Activated CD4-positive, alpha-beta T cell treated with anti-CD3 and anti-CD28 coated beads for 36 hours (primary cell): Measurements from ENCODE around the gene DGKD. TPM values are rescaled to one million over a fixed set of nuclear protein-coding genes. Genes with fewer than 3 reads are reported as not detected.

Experiments used
- ATAC-seq: fragments of 200-7000 bp; cut with Tn5 transposase; one replicate; pipeline ENCODE4 v1.10.0; 2021; ENCODE audit warnings: mild to moderate bottlenecking, moderate library complexity
- CTCF ChIA-PET: fragments of 350-600 bp; sonication (Branson Sonifier 250); formaldehyde crosslinking; loops from one replicate; lab custom pipeline; 2021; ENCODE audit warnings: antibody characterized with exemption; lab: Charles Lee
- POLR2A ChIA-PET: fragments of 350-600 bp; sonication (Branson Sonifier 250); formaldehyde crosslinking; loops from one replicate; lab custom pipeline; 2021; ENCODE audit warnings: antibody characterized with exemption, inconsistent platforms; lab: Charles Lee
- DNase-seq: peaks from one replicate; pipeline ENCODE4 v3.0.0-alpha.2; 2020
- H3K27ac Mint-ChIP-seq: one replicate; pipeline ENCODE4 v1.8.0; 2021; ENCODE audit warnings: mixed read lengths
- H3K27me3 Mint-ChIP-seq: one replicate; pipeline ENCODE4 v1.8.0; 2021; ENCODE audit warnings: mixed read lengths
- H3K36me3 Mint-ChIP-seq: one replicate; pipeline ENCODE4 v1.8.0; 2021; ENCODE audit warnings: low read depth, mixed read lengths
- H3K4me1 Mint-ChIP-seq: one replicate; pipeline ENCODE4 v1.8.0; 2021; ENCODE audit warnings: mixed read lengths
- H3K4me3 Mint-ChIP-seq: one replicate; pipeline ENCODE4 v1.8.0; 2021; ENCODE audit warnings: mild to moderate bottlenecking, moderate library complexity, mixed read lengths
- H3K9me3 Mint-ChIP-seq: one replicate; pipeline ENCODE4 v1.8.0; 2021; ENCODE audit warnings: low read depth, mixed read lengths
- intact Hi-C, 2 experiments: fragments of 100-400 bp; cut with DNase I in 1 of 2; cut with micrococcal nuclease in 1 of 2; formaldehyde crosslinking; loops; one replicate each; pipeline versions ENCODE4 v1.14.2 to v1.15.1; 2022 to 2024; cut with DNase I, micrococcal nuclease
- total RNA-seq, 2 experiments: library from RNA; stranded (reverse); gene quantifications; one replicate each; pipeline ENCODE4 v1.2.3, GENCODE V29; 2021

DGKD gene
- total RNA-seq, 2 experiments from 2014 or later: 57.0 to 62.6 TPM

DNA sequence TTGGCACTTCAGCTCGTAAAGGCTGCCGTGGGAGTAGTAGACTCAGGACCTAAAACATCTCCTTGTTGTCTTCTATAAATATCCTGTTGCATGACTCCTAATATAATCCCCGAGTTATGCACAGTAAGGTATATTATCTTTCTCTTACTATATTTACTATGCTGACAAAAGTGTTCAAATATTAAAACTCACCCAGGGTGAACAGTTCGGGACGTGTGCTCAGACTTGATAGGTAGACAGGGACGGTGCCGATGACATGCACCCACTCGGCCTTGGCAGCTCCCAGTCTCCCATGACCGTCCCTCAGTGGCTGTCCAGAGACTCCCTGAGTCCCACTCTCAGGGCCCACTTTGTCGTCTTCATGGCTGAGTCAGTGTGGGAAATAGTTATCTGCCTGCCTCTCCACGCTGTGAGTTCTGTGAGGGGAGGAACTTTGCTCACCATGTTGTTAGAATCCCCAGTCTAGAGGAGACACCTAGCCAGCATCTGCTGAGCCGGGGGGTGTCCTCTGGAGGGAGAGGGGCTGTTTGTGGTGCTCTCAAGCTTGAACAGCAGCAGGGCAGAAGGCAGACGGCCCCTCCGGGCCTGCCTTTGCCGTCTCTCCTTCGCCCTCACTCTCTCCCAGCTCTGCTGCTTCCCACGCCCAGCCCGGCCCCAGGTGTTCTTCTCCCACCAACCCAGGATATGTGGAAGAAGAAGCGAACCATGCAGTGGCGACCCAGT, 75.0 kb downstream of the DGKD start:
- Mint-ChIP-seq H3K4me1 (peaks cover 60% of the 10 kb centered on the region), H3K9me3 (peaks cover 12% of the 10 kb centered on the region)
- ATAC-seq: no peak

DNA sequence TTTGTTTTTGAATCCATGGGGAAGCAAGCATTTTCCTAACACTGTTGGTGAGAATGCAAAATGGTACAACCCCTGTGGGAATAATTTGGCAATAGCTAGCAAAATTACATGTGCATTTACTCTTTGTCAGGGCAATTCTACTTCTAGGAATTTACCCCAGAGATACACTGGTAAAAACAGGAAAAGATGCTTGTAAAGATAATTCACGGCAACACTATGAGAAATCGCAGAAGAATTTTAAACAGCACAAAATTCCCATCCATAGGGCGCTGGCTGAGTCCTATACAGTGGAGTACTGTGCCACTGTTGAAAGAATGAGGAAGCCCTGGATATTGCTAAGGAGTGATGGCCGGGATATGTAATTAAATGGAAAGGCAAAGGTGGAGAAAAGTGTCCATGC, 75.8 kb downstream of the DGKD start:
- H3K4me1 Mint-ChIP-seq: peaks cover 56% of the 10 kb centered on the region

More for the DNA sequence above, 75.0 kb downstream of the DGKD start:
- POLR2A ChIA-PET: no interaction called here
- Mint-ChIP-seq H3K4me3 (no peak overlapping the region), H3K27ac (no peak overlapping the region), H3K36me3 (peaks cover 30% of the 10 kb centered on the region), H3K27me3 (no peaks in the 10 kb centered on the region)
- DNase-seq: no peak
- intact Hi-C loops: no loop called here
- CTCF ChIA-PET: interaction anchor here (0.6 to 3.7 kb wide), 6 partner anchors 10 to 188 kb away, joined by 3 to 16 read pairs (median 7); no protein-coding TSS in a partner anchor

DNA sequence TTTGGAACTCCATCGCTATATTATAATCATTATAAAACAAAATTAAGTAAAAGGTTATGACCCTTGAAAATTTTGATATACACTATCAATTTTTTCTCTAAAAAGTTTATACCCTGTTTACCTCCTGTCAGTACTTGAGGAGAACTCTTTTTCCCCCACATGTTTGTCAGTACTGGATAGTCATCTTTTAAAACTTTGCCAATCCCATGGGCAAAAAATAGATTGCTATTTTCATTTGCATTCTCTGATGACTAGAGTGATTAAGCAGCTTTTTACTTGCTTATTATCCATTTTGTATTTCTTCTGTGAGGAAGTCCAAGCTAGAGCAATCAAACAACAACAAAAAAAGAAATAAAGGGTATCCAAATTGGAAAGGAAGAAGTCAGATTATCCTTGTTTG, 76.4 kb downstream of the DGKD start:
- no peak for DNase-seq
- ChIA-PET POLR2A (no interaction called here), CTCF (interaction anchor here (1.4 to 2.1 kb wide), 3 partner anchors 11 to 26 kb away, joined by 4 to 8 read pairs (median 6); no protein-coding TSS in a partner anchor)
- no peak for ATAC-seq
- Mint-ChIP-seq H3K9me3 (peaks cover 12% of the 10 kb centered on the region), H3K4me3 (no peak overlapping the region), H3K27ac (no peak overlapping the region), H3K4me1 (peaks cover 53% of the 10 kb centered on the region), H3K36me3 (peaks cover 29% of the 10 kb centered on the region), H3K27me3 (no peaks in the 10 kb centered on the region)
- intact Hi-C loops: no loop called here

More for the DNA sequence above, 75.8 kb downstream of the DGKD start:
- Mint-ChIP-seq H3K36me3 (peaks cover 32% of the 10 kb centered on the region), H3K4me3 (no peak overlapping the region), H3K27me3 (no peaks in the 10 kb centered on the region), H3K9me3 (peaks cover 12% of the 10 kb centered on the region), H3K27ac (no peak overlapping the region)
- CTCF ChIA-PET: interaction anchor here (0.6 to 2.1 kb wide), 4 partner anchors 10 to 189 kb away, joined by 3 to 8 read pairs (median 5); no protein-coding TSS in a partner anchor
- DNase-seq: no peak
- POLR2A ChIA-PET: no interaction called here
- no peak for ATAC-seq
- intact Hi-C loops: no loop called here

DNA sequence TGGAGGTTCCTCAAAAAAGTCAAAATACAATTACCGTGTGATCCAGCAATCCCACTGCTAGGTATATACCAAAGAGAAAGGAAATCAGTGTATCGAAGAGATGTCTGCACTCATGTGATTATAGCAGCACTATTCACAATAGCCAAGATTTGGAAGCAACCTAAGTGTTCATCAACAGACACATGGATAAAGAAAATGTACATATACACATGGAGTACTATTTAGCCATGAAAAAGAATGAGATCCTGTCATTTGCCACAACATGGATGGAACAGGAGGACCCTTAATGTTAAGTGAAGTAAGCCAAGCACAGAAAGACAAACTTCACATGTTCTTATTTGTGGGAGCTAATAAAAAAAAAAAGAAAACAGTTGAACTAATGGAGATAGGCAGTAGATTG, 78.7 kb downstream of the DGKD start:
- ChIA-PET CTCF (interaction anchor here (0.6 to 1.4 kb wide), 4 partner anchors 10 to 54 kb away, joined by 4 to 7 read pairs (median 4); no protein-coding TSS in a partner anchor), POLR2A (no interaction called here)
- no peak overlapping the region for H3K4me3 Mint-ChIP-seq
- peaks cover 30% of the 10 kb centered on the region for H3K4me1 Mint-ChIP-seq
- H3K36me3 Mint-ChIP-seq: peaks cover 25% of the 10 kb centered on the region
- intact Hi-C loops: no loop called here
- peaks cover 2% of the 10 kb centered on the region for H3K9me3 Mint-ChIP-seq
- H3K27ac Mint-ChIP-seq: peak overlapping the region; percentile 8
- DNase-seq (no peak), ATAC-seq (no peak)
- H3K27me3 Mint-ChIP-seq: no peaks in the 10 kb centered on the region

DNA sequence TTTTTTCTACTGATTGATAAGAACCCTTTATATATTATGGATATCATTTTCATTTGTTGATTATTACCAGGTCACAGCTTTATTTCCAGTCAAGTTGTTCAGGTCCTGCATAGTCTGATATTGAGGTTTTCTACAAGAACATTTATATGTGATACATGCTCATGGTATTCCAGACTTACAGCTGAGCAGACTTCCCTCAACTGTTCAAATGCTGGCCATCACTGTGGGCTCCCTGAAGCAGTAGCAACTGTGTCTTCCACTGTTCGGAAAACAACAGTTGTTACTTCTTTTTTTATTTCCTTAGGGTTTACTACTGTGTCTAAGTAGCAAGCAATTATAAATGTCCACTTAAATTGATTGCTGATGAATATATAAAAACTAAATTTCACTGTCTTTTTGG, 79.5 kb downstream of the DGKD start:
- peaks cover 2% of the 10 kb centered on the region for H3K9me3 Mint-ChIP-seq
- DNase-seq (no peak), ATAC-seq (no peak)
- intact Hi-C loops: no loop called here
- ChIA-PET CTCF (interaction anchor here (0.6 to 1.4 kb wide), 3 partner anchors 10 to 55 kb away, joined by 3 to 7 read pairs (median 4); no protein-coding TSS in a partner anchor), POLR2A (no interaction called here)
- peaks cover 29% of the 10 kb centered on the region for H3K36me3 Mint-ChIP-seq
- H3K27ac Mint-ChIP-seq: no peak overlapping the region
- H3K4me3 Mint-ChIP-seq: no peak overlapping the region
- H3K27me3 Mint-ChIP-seq: no peaks in the 10 kb centered on the region
- H3K4me1 Mint-ChIP-seq: peaks cover 23% of the 10 kb centered on the region

DNA sequence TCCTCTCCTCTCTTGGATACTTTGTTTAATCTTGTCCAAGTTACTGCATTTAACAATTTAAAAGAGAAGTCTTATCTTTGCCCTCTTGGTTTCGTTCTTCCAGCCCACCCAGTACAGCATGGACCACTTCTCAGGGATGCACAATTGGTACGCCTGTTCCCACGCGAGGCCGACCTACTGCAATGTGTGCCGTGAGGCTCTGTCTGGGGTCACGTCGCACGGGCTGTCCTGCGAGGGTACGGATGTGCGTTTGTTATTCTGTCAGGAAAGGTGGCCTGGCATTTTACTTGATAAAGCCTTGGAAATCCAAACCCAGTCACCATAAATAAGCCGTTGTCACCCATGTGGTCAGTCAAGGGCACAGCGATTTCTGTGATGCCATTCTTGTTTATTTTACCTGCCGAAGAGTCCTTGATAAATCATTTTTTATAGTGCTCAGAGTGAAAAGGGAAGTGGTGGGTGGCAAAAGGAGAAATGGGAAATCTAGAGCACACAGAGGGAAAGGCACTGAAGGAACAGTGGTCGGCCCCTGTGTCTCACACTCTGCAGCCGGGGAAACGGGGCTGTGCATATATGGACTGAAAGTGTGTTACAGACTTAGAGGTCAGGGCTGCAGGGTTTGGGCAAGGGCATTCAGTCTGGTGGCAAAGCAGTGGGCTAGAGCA, 80.5 kb downstream of the DGKD start:
- no peaks in the 10 kb centered on the region for H3K27me3 Mint-ChIP-seq
- peaks cover 33% of the 10 kb centered on the region for H3K36me3 Mint-ChIP-seq
- H3K4me3 Mint-ChIP-seq: no peak overlapping the region
- H3K27ac Mint-ChIP-seq: no peak overlapping the region
- peaks cover 2% of the 10 kb centered on the region for H3K9me3 Mint-ChIP-seq
- ATAC-seq (no peak), DNase-seq (no peak)
- intact Hi-C loops: no loop called here
- CTCF ChIA-PET: interaction anchor here (0.6 to 1.4 kb wide), 2 partner anchors 9 to 29 kb away, joined by 3 to 7 read pairs; no protein-coding TSS in a partner anchor
- H3K4me1 Mint-ChIP-seq: peaks cover 13% of the 10 kb centered on the region
- POLR2A ChIA-PET: no interaction called here

DNA sequence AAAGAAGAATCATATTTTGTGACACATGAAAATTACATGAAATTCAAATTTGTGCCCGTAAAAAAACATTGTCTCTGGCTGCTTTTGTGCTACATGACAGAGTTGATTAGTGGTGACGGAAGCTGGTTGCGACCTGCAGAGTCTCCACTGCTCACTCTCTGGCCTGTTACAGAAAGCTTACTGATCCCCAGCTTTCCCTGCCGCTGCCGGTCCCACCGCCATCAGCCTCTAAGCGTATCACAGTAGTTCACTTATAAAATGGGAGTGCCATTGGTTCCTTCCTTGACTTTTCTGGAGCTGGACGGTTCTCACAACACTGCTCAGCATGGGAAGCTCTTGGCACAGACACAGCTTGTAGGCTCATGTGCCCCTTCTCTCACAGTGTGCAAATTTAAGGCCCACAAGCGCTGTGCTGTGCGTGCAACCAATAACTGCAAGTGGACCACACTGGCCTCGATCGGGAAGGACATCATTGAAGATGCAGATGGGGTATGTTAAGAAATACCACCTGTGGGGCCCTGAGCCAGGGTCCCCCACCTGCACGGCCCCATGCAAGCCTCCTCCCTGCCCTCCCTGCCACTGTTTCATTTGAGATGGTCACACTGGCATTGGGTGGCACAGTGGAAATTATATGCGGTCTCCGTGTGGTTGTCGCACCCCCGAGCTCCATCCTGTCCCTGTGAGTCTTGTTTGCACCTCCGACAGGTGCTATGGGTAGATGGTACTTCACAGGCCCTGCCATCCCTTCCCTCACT, 81.3 kb downstream of the DGKD start:
- DNase-seq (no peak), ATAC-seq (no peak)
- Mint-ChIP-seq H3K4me1 (peaks cover 7% of the 10 kb centered on the region), H3K36me3 (peaks cover 30% of the 10 kb centered on the region), H3K27ac (no peak overlapping the region), H3K27me3 (no peaks in the 10 kb centered on the region), H3K9me3 (peaks cover 2% of the 10 kb centered on the region), H3K4me3 (no peak overlapping the region)
- intact Hi-C loops: no loop called here
- CTCF ChIA-PET: interaction anchor here (0.7 to 0.9 kb wide), 2 partner anchors 9 to 164 kb away, joined by 4 to 5 read pairs; no protein-coding TSS in a partner anchor
- POLR2A ChIA-PET: no interaction called here

DNA sequence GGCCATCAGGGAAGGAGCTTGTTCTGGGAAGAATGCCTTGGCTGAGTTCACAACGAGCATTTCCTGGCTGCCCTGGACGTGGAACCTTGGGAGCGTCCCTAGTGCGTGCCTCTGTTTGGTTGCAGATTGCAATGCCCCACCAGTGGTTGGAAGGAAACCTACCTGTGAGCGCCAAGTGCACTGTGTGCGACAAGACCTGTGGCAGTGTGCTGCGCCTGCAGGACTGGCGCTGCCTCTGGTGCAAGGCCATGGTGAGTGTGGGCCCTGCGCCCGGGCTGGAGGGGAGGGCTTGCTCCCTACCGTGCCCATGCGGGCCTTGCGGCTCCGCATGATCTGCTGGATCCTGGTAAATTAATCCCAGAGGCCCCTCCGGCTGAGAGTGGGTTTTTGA, 81.9 kb downstream of the DGKD start:
- ChIA-PET POLR2A (no interaction called here), CTCF (interaction anchor here (0.7 to 0.9 kb wide), 2 partner anchors 9 to 17 kb away, joined by 3 to 5 read pairs; no protein-coding TSS in a partner anchor)
- intact Hi-C loops: no loop called here
- Mint-ChIP-seq H3K36me3 (peaks cover 32% of the 10 kb centered on the region), H3K27me3 (no peaks in the 10 kb centered on the region), H3K4me1 (peaks cover 7% of the 10 kb centered on the region), H3K4me3 (no peak overlapping the region), H3K9me3 (peaks cover 2% of the 10 kb centered on the region), H3K27ac (no peak overlapping the region)
- DNase-seq (peak; percentile 2), ATAC-seq (no peak)

DNA sequence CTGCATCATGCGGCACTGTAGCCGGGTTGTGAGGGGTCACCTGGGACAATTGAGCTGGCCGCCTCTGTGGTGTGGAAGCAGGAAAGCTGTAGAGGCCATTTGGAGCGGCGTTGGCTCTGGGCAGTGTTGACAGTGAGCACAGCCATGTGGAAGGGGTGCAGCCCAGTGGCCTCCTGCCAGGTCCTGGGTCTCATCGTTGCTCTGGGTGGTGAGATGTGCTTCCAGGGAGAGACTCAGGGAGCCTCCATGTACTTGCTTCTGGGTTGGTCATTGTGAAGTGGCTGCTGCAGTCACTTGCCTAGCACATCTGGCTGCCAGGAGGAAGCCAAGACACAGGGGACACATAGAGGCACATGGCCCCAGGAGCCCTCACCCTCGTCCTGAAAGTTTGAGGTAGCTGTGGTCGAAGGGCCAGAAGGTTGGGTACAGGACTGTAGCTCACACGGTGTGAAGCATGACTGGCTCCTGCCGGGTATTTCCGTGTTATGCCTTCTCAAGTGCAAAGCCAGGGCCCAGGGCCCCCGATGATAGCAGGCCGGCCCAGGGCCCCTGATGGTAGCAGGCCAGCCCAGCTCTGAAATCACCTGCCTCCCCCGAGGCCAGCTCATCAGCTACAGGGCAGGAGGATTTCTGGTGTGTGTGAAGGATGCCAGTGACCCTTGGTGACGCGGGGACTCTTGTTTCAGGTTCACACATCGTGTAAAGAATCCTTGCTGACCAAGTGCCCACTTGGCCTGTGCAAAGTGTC, 82.6 kb downstream of the DGKD start:
- Mint-ChIP-seq H3K4me1 (peaks cover 7% of the 10 kb centered on the region), H3K9me3 (peaks cover 2% of the 10 kb centered on the region), H3K27me3 (no peaks in the 10 kb centered on the region), H3K27ac (no peak overlapping the region), H3K36me3 (peaks cover 31% of the 10 kb centered on the region), H3K4me3 (no peak overlapping the region)
- ATAC-seq (no peak), DNase-seq (no peak)
- POLR2A ChIA-PET: interaction anchor here (0.5 kb wide), 1 partner anchor 50 kb away, joined by 4 read pairs; no protein-coding TSS in a partner anchor
- intact Hi-C loops: no loop called here
- CTCF ChIA-PET: interaction anchor here (0.7 kb wide), 1 partner anchor 17 kb away, joined by 3 read pairs; no protein-coding TSS in a partner anchor

DNA sequence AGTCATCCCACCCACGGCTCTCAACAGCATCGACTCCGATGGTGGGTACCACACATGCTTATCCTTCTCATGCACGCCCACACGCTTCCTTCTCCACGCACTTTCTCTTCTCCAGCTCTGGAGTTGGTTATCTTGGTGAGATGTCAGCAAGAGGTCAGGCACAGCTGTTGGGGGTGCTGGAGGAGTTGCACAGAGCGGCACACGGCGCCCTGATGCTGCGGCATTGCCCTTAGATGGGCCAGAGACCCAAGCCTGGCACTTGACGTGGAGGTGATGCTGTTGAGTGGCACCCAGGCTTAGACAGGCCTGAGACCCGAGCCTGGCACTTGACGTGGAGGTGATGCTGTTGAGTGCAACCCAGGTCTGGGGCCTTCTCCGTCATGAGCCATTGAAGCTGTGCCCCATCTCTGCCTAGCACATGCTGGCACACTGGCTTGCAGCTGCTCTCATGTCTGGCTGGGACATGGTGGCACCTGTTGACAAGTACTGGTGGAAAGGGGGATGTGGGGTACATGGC, 83.2 kb downstream of the DGKD start:
- Mint-ChIP-seq H3K9me3 (peaks cover 2% of the 10 kb centered on the region), H3K4me1 (peaks cover 12% of the 10 kb centered on the region), H3K36me3 (peaks cover 33% of the 10 kb centered on the region), H3K27ac (no peak overlapping the region), H3K4me3 (no peak overlapping the region), H3K27me3 (no peaks in the 10 kb centered on the region)
- no peak for ATAC-seq
- intact Hi-C loops: no loop called here
- no peak for DNase-seq
- CTCF ChIA-PET: interaction anchor here (0.6 to 0.9 kb wide), 3 partner anchors 43 to 256 kb away, joined by 3 read pairs; no protein-coding TSS in a partner anchor
- POLR2A ChIA-PET: interaction anchor here (0.5 kb wide), 1 partner anchor 51 kb away, joined by 4 read pairs; no protein-coding TSS in a partner anchor
